Neural cell (in vitro differentiated cells): ENCODE data around the gene TMPRSS6.

Experiments
- EP300 ChIP-seq: fragments of 450-650 bp; conservative IDR thresholded peaks from 2 replicates; pipeline ENCODE4 v1.6.1; 2014; ENCODE audit warnings: antibody characterized with exemption, mild to moderate bottlenecking, moderate library complexity; ENCODE audit not compliant: poor library complexity, severe bottlenecking
- EZH2 ChIP-seq: fragments of 200-600, 300-800 bp; shearing (Covaris generic), sonication (generic); IDR thresholded peaks from 2 replicates; pipeline ENCODE4 v1.6.1; 2014; ENCODE audit warnings: antibody characterized with exemption, low read length, borderline replicate concordance, mild to moderate bottlenecking; ENCODE audit not compliant: insufficient read depth, poor library complexity, severe bottlenecking
- MXI1 ChIP-seq: fragments of 450-650 bp; conservative IDR thresholded peaks from 2 replicates; pipeline ENCODE4 v1.6.1; 2014; ENCODE audit warnings: antibody characterized with exemption, mild to moderate bottlenecking; ENCODE audit not compliant: poor library complexity, severe bottlenecking
- POLR2AphosphoS5 ChIP-seq: IDR thresholded peaks from 2 replicates; pipeline ENCODE4 v1.6.1; 2012
- RAD21 ChIP-seq: fragments of 450-650 bp; conservative IDR thresholded peaks from 2 replicates; pipeline ENCODE4 v1.6.1; 2014; ENCODE audit warnings: antibody characterized with exemption, mild to moderate bottlenecking, moderate library complexity
- REST ChIP-seq: IDR thresholded peaks from 2 replicates; pipeline ENCODE4 v1.6.1; 2012; ENCODE audit warnings: borderline replicate concordance
- TAF1 ChIP-seq: IDR thresholded peaks from 2 replicates; pipeline ENCODE4 v1.6.1; 2012; ENCODE audit warnings: low read depth
- TF ChIP-seq, protein P1 (sequence below): fragments of 450-650 bp; IDR thresholded peaks from 2 replicates; pipeline ENCODE4 v1.5.1; 2014; ENCODE audit warnings: antibody characterized with exemption, mild to moderate bottlenecking, moderate library complexity; ENCODE audit not compliant: poor library complexity, severe bottlenecking

- TF ChIP-seq, protein P1, sequence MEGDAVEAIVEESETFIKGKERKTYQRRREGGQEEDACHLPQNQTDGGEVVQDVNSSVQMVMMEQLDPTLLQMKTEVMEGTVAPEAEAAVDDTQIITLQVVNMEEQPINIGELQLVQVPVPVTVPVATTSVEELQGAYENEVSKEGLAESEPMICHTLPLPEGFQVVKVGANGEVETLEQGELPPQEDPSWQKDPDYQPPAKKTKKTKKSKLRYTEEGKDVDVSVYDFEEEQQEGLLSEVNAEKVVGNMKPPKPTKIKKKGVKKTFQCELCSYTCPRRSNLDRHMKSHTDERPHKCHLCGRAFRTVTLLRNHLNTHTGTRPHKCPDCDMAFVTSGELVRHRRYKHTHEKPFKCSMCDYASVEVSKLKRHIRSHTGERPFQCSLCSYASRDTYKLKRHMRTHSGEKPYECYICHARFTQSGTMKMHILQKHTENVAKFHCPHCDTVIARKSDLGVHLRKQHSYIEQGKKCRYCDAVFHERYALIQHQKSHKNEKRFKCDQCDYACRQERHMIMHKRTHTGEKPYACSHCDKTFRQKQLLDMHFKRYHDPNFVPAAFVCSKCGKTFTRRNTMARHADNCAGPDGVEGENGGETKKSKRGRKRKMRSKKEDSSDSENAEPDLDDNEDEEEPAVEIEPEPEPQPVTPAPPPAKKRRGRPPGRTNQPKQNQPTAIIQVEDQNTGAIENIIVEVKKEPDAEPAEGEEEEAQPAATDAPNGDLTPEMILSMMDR, result peak; percentile 39
- TF ChIP-seq POLR2AphosphoS5, result peak; percentile 79
- TF ChIP-seq EZH2, result no peak
- TF ChIP-seq REST, result peak; percentile 36
- peak; percentile 18 for TF ChIP-seq EP300
- TF ChIP-seq RAD21, result peak; percentile 42
- TF ChIP-seq MXI1, result peak; percentile 78
- peak; percentile 33 for TF ChIP-seq TAF1
Measured at GRCh38 chr22:37051391-37052385, 57.8 kb downstream of the TMPRSS6 start, which contains the start of gene KCTD17.
